Glutamatergic neuron (in vitro differentiated cells): ENCODE results near the gene ARL15. TPM values are rescaled to one million over a fixed set of nuclear protein-coding genes. Genes with fewer than 3 reads are reported as not detected.

Experiments used
- DNase-seq: peaks from one replicate; pipeline ENCODE4 v3.0.0; 2022
- H3K27ac Mint-ChIP-seq: one replicate; pipeline ENCODE4 v1.8.0; 2020; ENCODE audit warnings: mild to moderate bottlenecking, mixed read lengths, inconsistent platforms; ENCODE audit not compliant: unreplicated experiment
- H3K27me3 Mint-ChIP-seq: one replicate; pipeline ENCODE4 v1.8.0; 2020; ENCODE audit warnings: mild to moderate bottlenecking, moderate library complexity, mixed read lengths, inconsistent platforms; ENCODE audit not compliant: unreplicated experiment
- H3K36me3 Mint-ChIP-seq: one replicate; pipeline ENCODE4 v1.8.0; 2020; ENCODE audit warnings: mild to moderate bottlenecking, mixed read lengths, inconsistent platforms; ENCODE audit not compliant: unreplicated experiment
- H3K4me1 Mint-ChIP-seq: one replicate; pipeline ENCODE4 v1.8.0; 2020; ENCODE audit warnings: mild to moderate bottlenecking, low read depth, mixed read lengths, inconsistent platforms; ENCODE audit not compliant: unreplicated experiment
- H3K4me3 Mint-ChIP-seq: one replicate; pipeline ENCODE4 v1.8.0; 2020; ENCODE audit warnings: mild to moderate bottlenecking, mixed read lengths, inconsistent platforms; ENCODE audit not compliant: unreplicated experiment
- H3K9me3 Mint-ChIP-seq: one replicate; pipeline ENCODE4 v1.8.0; 2020; ENCODE audit warnings: mild to moderate bottlenecking, moderate library complexity, mixed read lengths, inconsistent platforms; ENCODE audit not compliant: unreplicated experiment
- CTCF ChIP-seq: fragments of 200-600 bp; sonication (generic); IDR thresholded peaks from one replicate; pipeline ENCODE4 v1.5.0; 2021; ENCODE audit not compliant: partially characterized antibody, unreplicated experiment
- total RNA-seq: library from RNA; stranded (reverse); fragmentation: NEBNext Ultra II Directional; extraction: Animal tissue kit (Norgen Biotek cat#: 25700); gene quantifications from one replicate; pipeline ENCODE4 v1.2.1, GENCODE V29; 2021; ENCODE audit not compliant: unreplicated experiment

ARL15 gene
- total RNA-seq, 1 donor from 2014 or later, result 37.4 TPM

DNA sequence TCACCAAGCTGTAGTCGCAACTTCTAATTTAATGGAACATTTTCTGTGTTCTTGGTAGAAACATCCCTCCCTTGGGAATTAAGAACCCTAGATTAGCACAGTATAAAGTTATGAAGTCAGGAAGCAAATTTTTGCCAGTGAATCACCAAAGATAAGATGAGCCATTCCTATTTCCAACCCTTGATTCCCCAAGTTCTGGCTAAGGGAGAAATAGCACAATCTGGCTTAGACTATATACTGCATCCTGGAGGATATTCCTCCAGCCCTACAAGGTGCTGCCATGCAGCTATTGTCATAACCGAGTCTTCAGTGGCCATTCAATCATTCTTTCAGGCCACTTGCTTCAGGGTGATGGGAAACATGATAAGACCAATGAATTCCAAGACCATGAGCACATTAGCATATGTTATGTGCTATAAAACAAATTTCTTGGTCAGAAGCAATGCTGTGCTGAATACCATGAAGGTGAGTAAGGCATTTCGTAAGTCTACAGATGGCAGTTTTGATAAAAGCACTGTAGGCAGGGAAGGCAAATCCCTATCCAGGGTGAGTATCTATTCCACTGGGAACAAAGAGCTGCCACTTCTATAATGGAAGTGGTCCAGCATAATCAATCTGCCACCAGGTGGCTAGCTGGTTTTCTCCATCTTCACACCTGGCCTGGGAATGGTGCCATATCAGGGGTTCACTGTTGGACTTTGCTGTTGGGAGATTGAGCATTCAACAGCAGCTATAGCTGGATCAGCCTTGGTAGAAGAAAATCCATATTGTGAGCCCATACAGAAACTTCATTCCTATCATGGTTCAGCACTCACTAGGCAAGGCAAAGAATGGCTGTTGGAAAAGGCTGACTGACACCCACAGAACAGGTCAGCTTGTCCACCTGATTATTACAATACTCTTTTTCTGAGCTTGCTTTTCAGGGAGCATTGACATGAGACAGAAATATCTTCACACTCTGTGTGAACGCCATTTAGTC, 19.6 kb upstream of the ARL15 start:
- TF ChIP-seq CTCF, result no peak
- no peak overlapping the region for H3K4me3 Mint-ChIP-seq
- H3K27me3 Mint-ChIP-seq, result no peaks in the 10 kb centered on the region
- peaks cover 2% of the 10 kb centered on the region for H3K36me3 Mint-ChIP-seq
- DNase-seq, result no peak
- peaks cover under 1% of the 10 kb centered on the region for H3K9me3 Mint-ChIP-seq
- no peak overlapping the region for H3K27ac Mint-ChIP-seq
- no peaks in the 10 kb centered on the region for H3K4me1 Mint-ChIP-seq

GRCh38 chr5:54326662-54327270, 16.4 kb upstream of the ARL15 start:
- DNase-seq, result no peak
- H3K27ac Mint-ChIP-seq, result no peak overlapping the region
- no peaks in the 10 kb centered on the region for H3K27me3 Mint-ChIP-seq
- TF ChIP-seq CTCF, result no peak
- H3K9me3 Mint-ChIP-seq, result no peaks in the 10 kb centered on the region
- H3K4me3 Mint-ChIP-seq, result no peak overlapping the region
- no peaks in the 10 kb centered on the region for H3K36me3 Mint-ChIP-seq
- no peaks in the 10 kb centered on the region for H3K4me1 Mint-ChIP-seq

DNA sequence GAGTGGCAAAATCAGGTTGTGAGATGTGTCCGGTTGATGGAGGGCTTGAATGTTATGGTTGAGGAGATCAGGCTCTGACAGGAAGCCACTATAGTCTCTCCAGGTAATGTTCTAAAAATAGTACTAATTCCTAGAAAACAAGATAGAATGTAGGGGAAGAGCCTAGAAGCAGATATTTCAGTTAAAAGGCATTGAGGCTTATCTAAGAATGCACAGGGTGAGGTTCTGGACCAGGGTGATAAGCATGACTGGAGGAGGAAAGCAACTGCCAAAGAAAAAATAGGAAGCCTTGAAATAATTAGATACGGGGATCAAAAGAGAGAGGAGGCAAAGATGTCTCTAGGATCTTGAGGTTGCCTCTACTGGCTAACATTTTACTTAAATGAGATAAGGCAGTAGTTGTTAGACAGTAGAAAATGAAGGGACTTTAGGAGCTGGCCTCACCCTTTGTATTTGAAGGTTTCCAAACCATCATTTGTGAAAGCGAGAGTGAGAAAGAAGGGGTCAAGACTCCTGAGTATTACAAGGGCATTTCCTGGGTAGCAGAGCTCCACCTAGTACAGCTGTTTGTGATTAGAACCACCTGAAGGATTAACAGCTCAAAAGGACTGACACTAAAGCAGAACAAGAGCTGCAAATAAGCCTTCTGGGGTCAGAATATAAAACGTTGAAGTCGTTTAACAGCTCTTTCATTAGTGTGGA, 15.4 kb upstream of the ARL15 start:
- Mint-ChIP-seq H3K36me3 (no peaks in the 10 kb centered on the region), H3K27ac (no peak overlapping the region), H3K27me3 (no peaks in the 10 kb centered on the region), H3K4me1 (no peaks in the 10 kb centered on the region), H3K4me3 (no peak overlapping the region), H3K9me3 (no peaks in the 10 kb centered on the region)
- TF ChIP-seq CTCF, result no peak
- no peak for DNase-seq

DNA sequence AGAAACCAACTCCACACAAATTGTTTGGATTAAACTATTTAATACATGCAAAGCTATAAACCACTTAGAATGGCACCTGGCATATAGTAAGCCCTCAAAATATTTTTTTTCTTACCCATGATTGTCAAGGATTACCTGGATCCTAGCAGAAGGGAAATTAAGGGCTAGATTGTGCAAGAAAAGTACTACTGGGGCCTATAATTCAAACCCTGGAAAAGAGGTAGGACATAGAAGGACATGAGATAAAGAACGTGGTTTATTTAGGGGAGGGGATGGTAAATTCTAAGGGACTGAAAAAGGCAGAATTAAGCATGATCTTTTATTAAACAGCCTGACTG, 14.9 kb upstream of the ARL15 start:
- H3K27me3 Mint-ChIP-seq, result peaks cover 2% of the 10 kb centered on the region
- no peaks in the 10 kb centered on the region for H3K9me3 Mint-ChIP-seq
- H3K27ac Mint-ChIP-seq, result no peak overlapping the region
- peaks cover 3% of the 10 kb centered on the region for H3K4me1 Mint-ChIP-seq
- TF ChIP-seq CTCF, result no peak
- no peak for DNase-seq
- H3K36me3 Mint-ChIP-seq, result no peaks in the 10 kb centered on the region
- no peak overlapping the region for H3K4me3 Mint-ChIP-seq
